Activated CD4-positive, alpha-beta T cell treated with anti-CD3 and anti-CD28 coated beads, Interleukin-2, amount 50 U/mL, for 16 hours (primary cell): ENCODE data around the gene EPHX1.

Experiments
- DNase-seq: peaks from one replicate; pipeline ENCODE4 v3.0.0-alpha.2; 2020

The EPHX1 gene

DNA sequence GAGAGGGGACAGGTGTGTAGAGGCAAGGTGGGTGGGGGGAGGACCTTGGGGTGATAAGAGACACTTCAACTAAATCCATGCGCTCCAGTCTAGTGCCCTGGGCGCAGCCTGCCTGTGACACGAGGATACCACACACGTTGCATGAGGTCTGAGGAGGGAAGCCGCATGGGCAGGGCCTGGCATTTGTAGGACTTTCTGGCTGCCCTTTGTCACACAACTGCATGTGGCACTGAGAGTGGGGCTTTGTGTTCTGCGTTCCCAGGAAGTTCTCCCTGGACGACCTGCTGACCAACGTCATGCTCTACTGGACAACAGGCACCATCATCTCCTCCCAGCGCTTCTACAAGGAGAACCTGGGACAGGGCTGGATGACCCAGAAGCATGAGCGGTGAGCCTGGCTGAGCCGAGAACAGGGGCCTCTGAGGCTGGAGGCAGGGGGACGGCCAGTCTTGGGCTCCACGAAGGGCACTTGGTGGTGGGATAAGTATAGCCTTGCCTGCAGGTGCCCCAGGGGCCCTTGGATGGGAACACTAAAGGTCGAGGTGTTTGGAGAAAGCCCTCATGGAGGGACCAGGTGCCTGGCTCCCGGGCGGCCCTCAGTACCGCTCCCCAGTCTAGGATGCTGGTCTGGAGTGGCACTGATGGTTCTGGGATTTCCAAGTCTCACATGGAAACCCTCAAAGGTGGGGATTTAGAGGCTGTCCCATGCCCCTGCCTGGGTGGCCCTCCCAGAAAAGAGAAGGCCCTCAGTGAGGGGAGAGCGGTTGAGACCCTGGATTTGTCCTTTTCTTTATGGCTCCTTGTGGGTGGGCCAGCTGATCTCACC is 34.5 kb downstream of the EPHX1 start:
- no peak for DNase-seq

DNA sequence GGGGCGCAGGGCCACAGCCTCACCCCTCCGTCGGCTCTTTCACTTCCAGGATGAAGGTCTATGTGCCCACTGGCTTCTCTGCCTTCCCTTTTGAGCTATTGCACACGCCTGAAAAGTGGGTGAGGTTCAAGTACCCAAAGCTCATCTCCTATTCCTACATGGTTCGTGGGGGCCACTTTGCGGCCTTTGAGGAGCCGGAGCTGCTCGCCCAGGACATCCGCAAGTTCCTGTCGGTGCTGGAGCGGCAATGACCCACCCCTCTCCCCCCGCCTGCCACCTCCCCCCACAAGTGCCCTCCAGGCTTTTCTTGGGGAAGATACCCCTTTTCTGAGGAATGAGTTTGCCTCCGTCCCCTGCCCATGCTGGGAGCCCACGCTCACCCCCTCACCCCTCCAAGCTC is 35.2 kb downstream of the EPHX1 start:
- DNase-seq: no peak

GRCh38 chr1:225845571-225846259 is 35.8 kb downstream of the EPHX1 start:
- peak; percentile 33 for DNase-seq

- no peak for DNase-seq
Measured at GRCh38 chr1:225846331-225847310, 36.7 kb downstream of the EPHX1 start.

- DNase-seq: no peak
Measured at GRCh38 chr1:225847610-225848009, 37.7 kb downstream of the EPHX1 start.

GRCh38 chr1:225848030-225848955 is 38.4 kb downstream of the EPHX1 start:
- no peak for DNase-seq

- DNase-seq: no peak
Measured at GRCh38 chr1:225849925-225850324, 40.0 kb downstream of the EPHX1 start.

- DNase-seq: no peak
Measured at GRCh38 chr1:225850370-225850769, 40.4 kb downstream of the EPHX1 start.

DNA sequence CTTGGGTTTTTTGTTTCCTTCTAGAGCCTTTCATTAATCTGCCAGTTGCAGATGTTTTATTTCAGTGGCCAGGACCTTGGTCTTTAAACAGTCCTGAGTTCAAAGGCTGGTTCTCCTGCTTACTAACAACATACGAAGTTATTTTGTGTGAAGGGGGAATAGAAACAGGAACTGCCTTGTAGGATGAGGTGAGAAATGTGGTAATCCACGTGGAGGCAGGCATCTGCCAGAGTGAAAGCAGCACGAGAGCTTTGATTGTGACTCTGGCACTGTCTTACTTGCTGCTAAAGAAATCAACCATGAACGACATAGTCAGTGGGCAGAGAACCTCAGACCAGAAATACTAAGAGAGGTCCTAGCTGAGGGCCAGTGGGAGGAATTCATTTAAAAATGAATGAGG is 41.9 kb downstream of the EPHX1 start:
- no peak for DNase-seq

DNA sequence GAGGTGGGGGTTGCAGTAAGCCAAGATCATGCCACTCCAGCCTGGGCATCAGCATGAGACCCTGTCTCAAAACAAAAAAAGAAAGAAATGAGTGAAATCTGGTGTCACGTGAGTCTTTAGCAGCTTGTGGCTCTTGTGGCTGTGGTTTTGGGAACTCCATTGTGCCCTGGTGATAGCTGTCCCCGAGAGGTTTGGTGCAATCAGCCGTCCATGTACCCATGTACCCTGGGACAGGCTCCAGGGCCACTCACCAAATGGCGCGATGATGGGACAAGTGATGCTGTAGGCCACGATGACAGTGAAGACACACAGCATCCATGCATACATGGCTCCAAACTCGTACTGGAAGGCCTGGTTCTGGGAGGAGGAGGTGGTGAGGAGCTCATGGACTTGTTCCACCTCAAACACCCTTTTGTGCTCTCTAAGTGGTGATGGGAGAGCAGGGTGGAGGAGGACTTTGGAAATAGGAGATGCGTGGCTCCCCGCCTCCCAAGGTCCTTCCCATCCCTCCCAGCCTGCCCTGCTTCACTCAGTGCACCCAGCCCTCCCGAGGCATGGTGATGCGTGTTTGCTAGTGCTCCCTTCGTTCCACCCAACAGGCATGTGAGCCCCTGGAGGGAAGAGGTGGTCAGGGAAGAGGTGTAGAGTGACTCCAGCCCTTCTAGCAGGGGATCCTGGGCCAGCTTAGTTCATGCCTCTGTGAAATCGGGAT is 42.6 kb downstream of the EPHX1 start:
- DNase-seq: no peak

- DNase-seq: no peak
Measured at GRCh38 chr1:225853441-225853840, 43.5 kb downstream of the EPHX1 start.

GRCh38 chr1:225855503-225856300 is 45.8 kb downstream of the EPHX1 start:
- no peak for DNase-seq

DNA sequence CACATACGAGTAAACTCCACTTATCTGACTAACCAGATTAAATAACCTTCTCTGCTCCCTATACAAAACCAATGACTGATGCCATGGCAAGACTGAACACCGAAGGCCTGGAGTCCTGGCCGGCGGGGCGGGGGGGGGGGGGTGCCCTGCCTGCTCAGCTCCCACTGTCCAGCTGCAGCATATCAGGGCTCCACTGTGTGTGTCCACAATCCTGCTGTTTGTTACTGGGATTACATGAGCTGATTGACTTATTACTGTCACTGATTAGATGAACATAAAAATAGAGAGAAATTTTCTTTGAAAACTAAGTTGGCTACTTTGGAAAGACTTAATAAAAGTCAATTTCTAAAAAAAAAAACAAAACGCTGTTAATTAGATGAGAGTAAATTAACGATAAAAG is 47.3 kb downstream of the EPHX1 start:
- DNase-seq: no peak

DNA sequence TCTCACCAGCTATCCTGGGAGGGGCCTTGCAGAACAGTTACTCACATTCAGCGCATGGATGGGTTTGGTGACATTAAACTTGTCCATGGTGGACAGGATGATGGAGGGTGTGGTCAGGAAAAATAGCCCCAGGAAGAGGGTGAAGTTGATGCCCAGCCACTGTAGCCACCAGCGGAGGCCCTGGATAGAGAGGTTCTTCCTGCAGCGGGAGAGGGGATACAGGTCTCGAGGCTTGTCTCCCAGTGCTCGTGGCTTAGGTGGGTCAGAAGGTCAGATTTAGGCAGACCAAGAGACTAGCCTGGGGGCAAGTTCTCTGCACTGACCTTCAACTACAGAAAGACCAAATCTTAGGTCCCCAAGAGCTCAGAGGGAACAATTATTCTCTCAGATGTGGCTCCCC is 49.2 kb downstream of the EPHX1 start:
- DNase-seq: no peak

DNA sequence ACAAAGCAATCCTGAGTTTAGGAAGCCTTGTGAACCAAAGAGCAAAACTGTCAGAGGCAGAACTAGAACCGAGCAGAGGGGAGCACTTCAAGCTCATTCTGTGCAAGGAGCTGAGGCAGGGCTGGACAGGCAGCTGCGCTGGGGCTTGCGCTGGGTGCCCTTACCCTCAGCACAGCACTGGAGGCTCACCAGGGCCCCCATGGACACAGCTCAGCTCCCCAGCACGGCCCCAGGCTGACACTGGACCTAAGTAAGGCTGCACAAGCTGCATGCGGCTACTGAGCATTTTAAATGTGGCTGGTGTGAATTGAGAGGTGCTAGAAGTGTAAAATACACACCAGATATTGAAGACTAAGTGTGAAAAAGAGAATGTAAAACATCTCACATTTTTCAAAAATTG is 50.2 kb downstream of the EPHX1 start:
- no peak for DNase-seq

DNA sequence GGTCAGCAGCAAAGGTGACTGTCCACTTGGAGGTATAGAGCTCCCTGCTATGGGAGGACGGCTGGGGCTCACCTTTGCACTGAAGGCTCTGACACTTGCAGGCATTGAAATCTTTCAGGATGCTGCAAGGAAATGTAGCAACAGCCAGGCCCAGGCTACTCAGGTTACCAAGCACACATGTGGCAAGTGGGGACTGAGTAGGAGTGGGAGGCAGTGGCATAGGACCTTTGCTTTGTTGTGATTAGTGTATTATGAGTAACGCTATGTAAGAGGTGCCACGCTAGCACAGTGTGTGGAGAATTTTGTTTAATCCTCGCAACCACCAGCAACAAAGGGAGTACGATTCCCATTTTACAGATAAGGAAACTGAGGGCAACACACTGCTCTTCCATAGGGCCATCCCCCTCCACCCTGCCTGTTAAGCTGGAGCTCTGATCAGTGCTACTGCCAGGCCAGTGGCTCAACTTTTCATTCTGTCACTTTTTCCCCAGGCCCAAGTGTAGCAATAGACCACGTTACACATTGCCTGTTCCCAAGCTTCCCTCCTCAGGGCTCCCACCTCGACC is 51.0 kb downstream of the EPHX1 start:
- DNase-seq: no peak

- no peak for DNase-seq
Measured at GRCh38 chr1:225861834-225862580, 52.1 kb downstream of the EPHX1 start.

DNA sequence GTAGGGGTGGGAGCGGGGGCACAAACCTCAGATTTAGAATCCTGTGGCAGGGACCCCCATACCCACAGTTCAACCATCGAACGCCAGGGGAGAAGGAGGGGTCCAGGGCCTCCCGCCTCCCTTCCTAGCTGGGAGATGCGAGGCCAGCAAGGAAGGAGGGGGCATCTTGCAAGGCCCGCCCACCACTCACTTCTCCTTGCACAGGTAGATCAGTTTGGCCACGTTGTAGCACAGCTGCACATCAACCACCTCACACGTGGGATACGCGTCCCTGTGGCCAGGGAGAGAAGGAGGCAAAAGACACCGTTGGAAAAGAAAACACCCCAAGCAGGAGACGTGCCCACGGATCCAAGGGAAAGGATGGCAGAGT is 52.6 kb downstream of the EPHX1 start:
- DNase-seq: no peak

DNA sequence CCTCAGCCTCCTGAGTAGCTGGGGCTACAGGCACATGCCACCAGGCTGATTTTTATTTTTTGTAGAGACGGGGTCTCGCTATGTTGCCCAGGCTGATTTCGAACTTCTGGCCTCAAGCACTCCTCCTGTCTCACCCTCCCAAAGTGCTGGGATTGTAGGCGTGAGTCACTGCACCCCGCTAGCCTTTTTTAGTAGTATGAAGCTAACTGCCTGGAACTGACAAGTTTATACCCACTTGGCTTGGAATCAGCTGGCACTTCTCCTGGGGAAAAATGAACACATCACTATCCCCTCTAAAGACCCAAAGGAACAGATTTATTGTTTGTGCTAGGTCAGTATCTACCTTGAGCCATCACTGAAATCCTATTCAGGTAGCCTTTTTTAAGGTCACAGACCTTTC is 53.2 kb downstream of the EPHX1 start:
- no peak for DNase-seq

DNA sequence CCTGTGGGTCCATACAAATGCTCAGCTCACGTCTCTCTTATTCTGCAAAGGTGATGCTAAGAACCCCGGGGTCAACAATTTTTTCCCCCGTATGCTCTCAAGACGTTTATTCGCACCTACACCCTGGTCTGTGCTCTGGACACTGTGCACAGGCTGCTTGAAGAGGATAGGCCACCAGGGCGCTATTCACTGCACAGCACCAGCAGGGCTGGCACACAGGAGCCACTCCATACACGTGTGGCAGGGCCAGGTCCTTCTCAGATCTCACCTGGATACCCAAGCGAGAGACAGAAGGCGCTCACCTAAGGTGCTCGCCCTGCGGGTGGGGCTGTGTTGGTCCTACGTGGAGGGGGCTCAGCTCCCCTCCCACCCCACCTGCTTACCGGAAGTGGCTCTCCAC is 55.6 kb downstream of the EPHX1 start:
- no peak for DNase-seq
